ENCODE measurements around the gene EDDM3A. TPM values are rescaled to one million over a fixed set of nuclear protein-coding genes. Genes with fewer than 3 reads are reported as not detected.

EDDM3A gene
- polyA plus RNA-seq, 1 donor from 2014 or later, result not detected

GRCh38 chr14:20772650-20773049, 27.0 kb downstream of the EDDM3A start:
- Histone ChIP-seq H3K9me2 (ENCODE audit: insufficient read depth, low read length) (no peaks in the 10 kb centered on the region), H3K27ac (ENCODE audit: low read length) (no peak overlapping the region)

GRCh38 chr14:20774258-20774824, 28.7 kb downstream of the EDDM3A start:
- Histone ChIP-seq H3K9me3 (ENCODE audit: low read length) (no peaks in the 10 kb centered on the region), H3F3A (ENCODE audit: insufficient read depth, low read length, poor library complexity, severe bottlenecking) (no peaks in the 10 kb centered on the region), H3K9ac (ENCODE audit: low read length) (no peak overlapping the region), H2AFZ (ENCODE audit: low read depth, low read length) (no peak overlapping the region), H3K27ac (ENCODE audit: low read length) (no peak overlapping the region), H3K9me2 (ENCODE audit: insufficient read depth, low read length) (no peaks in the 10 kb centered on the region), H3K36me3 (ENCODE audit: insufficient read depth, low read length) (no peaks in the 10 kb centered on the region), H3K27me3 (ENCODE audit: insufficient read depth, low read depth, low read length) (no peaks in the 10 kb centered on the region), H3K79me2 (replicated peaks; ENCODE audit: insufficient read depth, low read length) (no peaks in the 10 kb centered on the region), H4K20me1 (ENCODE audit: insufficient read depth) (no peaks in the 10 kb centered on the region), H3K4me3 (ENCODE audit: low read length) (no peak overlapping the region), H3K4me2 (ENCODE audit: low read length) (no peak overlapping the region)
- TF ChIP-seq RAD21 (conservative IDR thresholded peaks at IDR 0.05) (no peak), SMC3 (conservative IDR thresholded peaks at IDR 0.05; ENCODE audit: poor library complexity) (no peak), TAF1 (IDR thresholded peaks at IDR 0.05; ENCODE audit: low read depth) (no peak), EZH2 (IDR thresholded peaks at IDR 0.05; ENCODE audit: borderline replicate concordance, insufficient read depth, low read length, poor library complexity, severe bottlenecking) (no peak), POLR2AphosphoS5 (IDR thresholded peaks at IDR 0.05) (no peak), EP300 (conservative IDR thresholded peaks at IDR 0.05; ENCODE audit: poor library complexity, severe bottlenecking) (no peak), REST (IDR thresholded peaks at IDR 0.05; ENCODE audit: borderline replicate concordance) (no peak)

More at GRCh38 chr14:20772650-20773049, 27.0 kb downstream of the EDDM3A start:
- TF ChIP-seq CTCF (IDR thresholded peaks at IDR 0.05; ENCODE audit: poor library complexity, severe bottlenecking) (no peak), SMC3 (conservative IDR thresholded peaks at IDR 0.05; ENCODE audit: poor library complexity) (no peak), EZH2 (IDR thresholded peaks at IDR 0.05; ENCODE audit: borderline replicate concordance, insufficient read depth, low read length, poor library complexity, severe bottlenecking) (no peak), RAD21 (conservative IDR thresholded peaks at IDR 0.05) (no peak), POLR2AphosphoS5 (IDR thresholded peaks at IDR 0.05) (no peak), MXI1 (conservative IDR thresholded peaks at IDR 0.05; ENCODE audit: poor library complexity, severe bottlenecking) (no peak), REST (IDR thresholded peaks at IDR 0.05; ENCODE audit: borderline replicate concordance) (no peak), EP300 (conservative IDR thresholded peaks at IDR 0.05; ENCODE audit: poor library complexity, severe bottlenecking) (no peak), TAF1 (IDR thresholded peaks at IDR 0.05; ENCODE audit: low read depth) (no peak)
- Histone ChIP-seq H3K4me2 (ENCODE audit: low read length) (no peak overlapping the region), H3K27me3 (ENCODE audit: insufficient read depth, low read depth, low read length) (no peaks in the 10 kb centered on the region), H3K9me3 (ENCODE audit: low read length) (no peaks in the 10 kb centered on the region), H3K9ac (ENCODE audit: low read length) (no peak overlapping the region), H3K36me3 (ENCODE audit: insufficient read depth, low read length) (no peaks in the 10 kb centered on the region), H3K4me3 (ENCODE audit: low read length) (no peak overlapping the region), H3K79me2 (replicated peaks; ENCODE audit: insufficient read depth, low read length) (no peaks in the 10 kb centered on the region), H3F3A (ENCODE audit: insufficient read depth, low read length, poor library complexity, severe bottlenecking) (no peaks in the 10 kb centered on the region), H2AFZ (ENCODE audit: low read depth, low read length) (no peak overlapping the region), H4K20me1 (ENCODE audit: insufficient read depth) (no peaks in the 10 kb centered on the region)
